Measurements from ENCODE around the gene CDC42BPG.
"Not testable (repeated sequence)": the region's sequence is repeated elsewhere in the genome, so short reads cannot be mapped to it uniquely, and the experiment has no call there.

CDC42BPG gene

DNA sequence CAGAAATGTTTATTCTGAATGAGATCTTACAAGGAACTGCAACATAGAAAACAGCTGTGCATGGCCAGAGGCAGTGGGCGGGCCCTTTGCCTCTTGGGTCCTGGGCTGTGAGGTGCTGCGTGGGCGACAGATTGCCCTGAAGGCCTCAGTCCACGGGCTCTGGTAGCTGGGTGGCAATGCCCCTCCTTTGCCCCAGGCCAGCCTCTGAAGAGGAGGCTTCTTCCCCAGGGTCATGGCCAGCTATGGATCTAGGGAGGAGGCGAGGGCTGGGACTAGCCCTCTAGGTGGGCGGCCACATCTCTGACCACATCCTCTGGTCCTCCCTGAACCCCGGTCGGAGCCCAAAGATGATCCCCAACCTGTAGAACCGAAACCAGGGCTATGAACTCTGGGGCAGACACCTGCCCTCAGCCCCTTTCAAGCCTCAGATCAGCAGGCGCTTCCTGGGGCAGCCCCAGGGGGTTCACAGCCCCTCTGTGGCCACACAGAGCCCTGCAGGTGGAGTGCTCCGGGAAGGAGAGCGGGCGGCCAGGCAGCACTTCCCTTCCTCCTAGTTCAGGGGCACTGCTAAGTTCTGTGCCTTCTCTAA is 6.6 kb upstream of the CDC42BPG start:
- DNase-seq (ENCODE audit: low read depth), result no peak

DNA sequence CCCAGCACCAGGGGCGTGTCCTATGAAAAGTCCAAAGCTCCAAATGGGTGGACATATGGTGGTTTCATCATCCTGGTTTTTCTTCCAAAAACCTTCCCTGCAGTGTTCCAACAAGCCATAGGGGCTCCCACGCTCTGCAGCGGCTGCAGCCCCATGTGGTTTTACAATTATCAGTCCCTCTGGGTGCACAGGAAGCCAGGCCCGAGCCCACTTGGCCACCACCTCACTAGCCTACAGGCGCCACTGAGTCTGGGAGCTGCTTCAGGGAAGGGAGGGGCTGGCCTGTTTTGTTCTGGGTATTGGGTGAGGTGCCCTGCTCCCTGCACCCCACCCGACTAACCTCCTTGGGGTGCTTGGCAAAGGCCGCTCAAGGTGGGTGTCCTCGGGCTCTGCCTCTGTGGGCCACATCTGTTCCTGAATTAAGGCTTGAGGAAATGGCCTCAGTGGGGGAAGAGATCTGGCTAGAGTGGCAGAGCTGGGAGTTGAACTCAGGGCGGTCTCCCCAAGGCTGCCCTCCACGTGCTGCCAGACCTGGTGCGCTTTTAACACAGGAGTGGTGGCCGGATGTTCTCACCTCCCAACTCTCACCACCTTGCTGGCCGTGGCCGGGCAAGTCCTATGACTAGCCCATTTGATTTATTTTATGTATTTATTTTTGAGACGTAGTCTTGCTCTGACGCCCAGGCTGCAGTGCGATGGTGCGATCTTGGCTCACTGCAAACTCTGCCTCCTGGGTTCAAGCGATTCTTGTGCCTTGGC is 5.3 kb upstream of the CDC42BPG start:
- no peak for DNase-seq (ENCODE audit: low read depth)

DNA sequence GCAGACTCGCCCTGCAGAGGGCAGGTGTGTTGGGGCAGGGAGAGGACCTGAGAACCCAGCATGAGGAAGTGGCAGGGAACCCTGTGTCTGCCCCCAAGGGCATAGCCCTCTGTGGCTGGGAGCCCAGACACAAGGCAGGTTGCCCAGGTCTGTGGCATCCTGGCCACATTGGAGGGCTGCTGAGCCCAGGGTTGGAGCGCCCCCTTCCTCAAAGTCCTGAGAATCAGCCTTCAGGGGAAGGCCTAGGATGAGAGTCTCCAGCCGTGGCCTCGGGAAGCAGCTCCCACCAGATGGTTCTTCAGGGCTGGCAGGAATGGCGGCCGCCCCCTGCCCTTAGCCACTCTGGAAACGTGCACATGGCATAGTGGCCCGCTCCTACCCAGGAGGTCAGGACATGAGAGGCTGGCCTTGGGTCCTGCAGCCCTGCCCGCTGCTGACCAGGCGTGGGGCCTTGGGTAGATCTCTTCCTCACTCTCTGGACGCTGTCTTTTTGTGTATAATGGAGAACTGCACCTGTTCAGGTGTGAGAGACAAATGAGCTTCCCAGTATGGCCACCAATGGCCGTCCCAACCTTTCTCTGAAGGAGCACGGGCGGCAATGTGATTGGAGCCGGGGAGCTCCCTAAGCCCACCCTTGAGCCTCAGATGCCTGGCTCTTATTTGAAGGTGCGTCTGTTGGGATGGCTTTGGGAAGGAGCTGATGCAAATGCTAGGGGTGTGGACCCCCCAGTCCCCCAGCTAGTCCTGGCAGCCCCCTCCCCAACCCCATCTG is 4.6 kb upstream of the CDC42BPG start:
- no peak for DNase-seq (ENCODE audit: low read depth)

DNA sequence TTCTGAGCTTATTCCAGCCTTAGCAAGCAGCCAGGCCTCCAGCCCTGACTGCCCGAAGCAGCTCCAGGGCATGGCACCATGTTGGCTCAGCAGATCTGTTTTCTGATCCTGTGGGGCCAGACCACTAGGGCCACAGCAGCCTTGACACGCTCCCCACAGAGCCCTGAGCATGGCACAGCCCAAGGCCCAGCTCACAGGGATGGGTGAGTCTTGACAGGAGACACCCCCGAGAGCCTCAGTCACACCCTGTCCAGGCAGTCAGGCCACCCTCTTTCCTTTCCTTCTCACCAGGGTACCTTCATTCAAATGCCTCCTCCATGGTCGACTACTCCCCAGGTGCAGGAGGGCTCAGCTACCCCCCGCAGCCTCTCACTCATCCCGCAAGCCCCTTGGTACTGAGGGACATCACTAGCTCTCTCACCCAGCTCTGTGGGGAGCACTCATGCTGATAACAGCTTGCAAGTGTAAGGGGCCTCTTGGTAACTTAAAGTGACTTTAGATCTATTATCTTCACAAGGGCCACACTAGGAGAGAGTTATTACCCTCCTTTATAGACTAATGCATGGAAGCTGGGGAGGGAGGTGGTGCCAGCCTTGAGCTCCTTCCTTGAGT is 3.9 kb upstream of the CDC42BPG start:
- no peak for DNase-seq (ENCODE audit: low read depth)

DNA sequence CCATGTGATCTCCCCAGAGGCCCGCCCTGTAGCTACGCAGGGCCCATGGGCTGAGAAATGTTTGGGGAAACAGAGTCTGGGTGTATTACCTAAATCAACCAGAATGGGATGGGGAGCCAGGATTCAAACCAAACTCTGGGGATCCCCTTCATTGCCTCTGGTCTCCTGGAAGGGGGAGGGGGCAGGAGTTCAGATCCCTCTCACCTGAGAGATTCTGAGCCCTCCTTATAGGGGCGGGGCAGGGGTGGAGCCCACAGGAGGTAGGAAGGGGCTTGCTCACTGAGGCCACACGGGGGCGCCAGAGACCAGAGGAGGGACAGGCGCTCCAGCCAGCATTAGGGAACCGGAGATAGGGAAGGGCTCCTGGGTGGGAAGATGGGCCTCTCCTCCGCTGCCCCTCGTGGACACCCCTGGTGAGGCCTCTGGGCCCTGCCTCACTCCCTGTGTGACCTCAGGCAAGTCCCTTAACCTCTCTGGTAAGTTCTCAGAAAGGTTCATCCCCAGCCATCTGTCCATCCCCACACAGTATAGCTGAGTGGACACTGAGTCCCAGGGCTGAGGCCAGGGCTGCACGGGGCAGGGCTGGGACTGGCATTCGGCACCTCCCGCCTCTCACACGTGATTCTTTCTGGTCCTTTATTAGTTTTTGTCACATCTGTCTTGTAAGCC is 2.7 kb upstream of the CDC42BPG start:
- no peak for DNase-seq (ENCODE audit: low read depth)

DNA sequence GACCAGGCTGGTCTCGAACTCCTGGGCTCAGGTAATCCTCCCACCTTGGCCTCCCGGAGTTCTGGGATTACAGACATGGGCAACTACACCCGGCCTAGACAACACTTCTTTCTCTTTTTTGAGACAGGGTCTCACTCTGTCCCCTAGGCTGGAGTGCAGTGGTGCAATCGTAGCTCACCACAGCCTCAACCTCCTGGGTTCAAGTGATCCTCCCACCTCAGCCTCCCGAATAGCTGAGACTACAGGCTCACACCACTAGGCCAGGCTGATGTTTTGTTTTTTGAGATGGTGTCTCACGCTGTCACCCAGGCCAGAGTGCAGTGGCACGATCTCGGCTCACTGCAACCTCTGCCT is 1.3 kb upstream of the CDC42BPG start:
- not testable (repeated sequence) for DNase-seq (ENCODE audit: low read depth)

DNA sequence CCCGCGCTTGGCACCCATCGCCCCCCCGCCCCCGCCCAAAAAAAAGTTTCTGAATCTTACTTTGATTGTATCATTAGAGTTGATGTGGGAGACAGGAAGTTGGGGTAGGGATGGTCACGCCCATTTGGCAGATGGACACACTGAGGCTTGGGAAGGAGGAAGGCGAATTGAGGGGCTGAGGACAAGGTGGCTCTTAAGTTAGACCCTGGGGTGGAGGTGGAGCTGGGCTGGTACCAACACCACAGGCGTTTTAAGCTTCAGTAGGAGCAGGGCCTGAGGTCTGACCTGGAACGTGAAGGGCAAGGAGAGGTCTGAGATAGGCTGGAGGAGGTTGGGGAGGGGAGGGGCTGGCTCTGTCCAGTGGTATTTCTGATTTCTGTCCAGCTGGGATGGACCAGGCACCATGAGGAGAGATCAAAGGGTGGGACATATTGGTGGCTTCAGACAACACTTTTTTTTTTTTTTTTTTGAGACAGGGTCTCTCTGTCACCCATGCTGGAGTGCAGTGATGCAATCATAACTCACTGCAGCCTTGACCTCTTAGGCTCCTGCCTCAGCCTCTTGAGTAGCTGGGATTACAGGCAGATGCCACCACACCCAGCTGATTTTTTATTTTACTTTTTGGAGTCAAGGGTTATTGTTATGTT is 799 bp upstream of the CDC42BPG start:
- no peak for DNase-seq (ENCODE audit: low read depth)

DNA sequence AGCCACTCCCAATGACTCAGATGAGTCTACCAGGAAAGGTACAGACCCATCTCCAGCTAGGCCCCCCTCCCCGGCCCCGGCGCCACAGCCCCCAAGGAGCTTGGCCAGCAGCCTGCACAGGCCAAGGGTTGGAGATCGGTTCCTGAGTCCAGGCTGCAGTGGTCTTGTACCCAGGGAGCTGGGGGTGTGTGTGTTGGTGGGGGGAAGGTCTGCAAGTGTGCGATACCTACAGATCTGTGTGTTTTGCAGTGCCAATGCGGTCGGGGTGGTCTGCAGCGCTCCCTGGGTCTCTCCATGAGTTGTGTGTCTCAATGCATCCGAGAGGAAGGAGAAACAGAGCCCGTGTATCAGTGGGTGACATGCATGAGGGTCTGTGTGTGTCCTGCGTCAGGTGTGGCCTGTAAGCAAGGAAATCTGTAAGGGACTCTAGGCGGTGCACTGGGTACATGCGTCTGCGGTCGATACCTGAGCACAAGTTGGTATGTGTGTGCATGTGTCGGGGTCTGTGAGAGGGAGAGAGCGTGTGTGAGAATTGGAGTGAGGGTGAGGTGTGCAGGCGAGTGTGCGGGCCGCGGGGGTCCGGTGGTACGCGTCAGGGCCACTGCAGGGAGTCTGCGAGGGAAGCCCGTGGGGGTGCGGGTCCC is 645 bp downstream of the CDC42BPG start:
- no peak for DNase-seq (ENCODE audit: low read depth)

DNA sequence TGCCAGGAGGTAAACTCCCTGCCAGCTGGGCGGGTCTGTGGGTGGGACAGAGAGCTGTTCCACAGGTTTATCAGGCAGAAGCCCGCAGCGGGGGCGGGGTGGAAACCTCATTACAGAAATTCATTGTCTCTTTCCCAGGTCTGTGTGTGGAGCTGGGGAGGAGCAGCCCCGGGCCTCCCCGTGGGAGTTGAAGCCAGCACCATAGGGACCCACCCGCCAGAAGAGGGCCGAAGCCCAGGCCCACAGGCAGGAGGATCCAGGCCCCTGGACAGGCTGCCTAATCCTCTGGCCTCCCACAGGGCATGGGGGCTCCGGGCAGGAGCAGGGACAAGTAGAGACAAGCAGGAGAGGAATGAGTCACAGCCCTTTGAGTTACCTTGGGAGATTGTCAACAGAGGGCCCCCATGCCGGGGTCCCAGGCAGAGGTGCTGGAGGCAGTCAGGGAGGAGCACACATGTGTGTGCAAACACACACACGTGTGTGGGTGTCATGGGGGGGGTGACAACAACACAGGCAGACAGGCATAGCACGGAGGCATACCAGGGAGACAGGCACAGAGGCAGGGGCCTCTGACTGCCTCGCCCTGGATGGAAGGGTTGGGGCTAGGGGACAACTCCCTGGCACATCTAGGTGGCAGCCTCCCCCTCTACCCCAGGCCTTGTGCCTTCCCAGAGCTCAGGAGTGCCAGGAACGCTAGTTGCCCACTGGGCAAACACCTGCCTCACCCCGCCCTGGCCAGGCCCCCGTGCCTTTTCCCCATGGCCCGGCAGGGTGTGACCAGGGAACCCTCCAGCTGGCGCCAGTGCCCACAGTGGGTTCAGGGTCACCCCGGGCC is 1.4 kb downstream of the CDC42BPG start:
- DNase-seq (ENCODE audit: low read depth), result no peak

DNA sequence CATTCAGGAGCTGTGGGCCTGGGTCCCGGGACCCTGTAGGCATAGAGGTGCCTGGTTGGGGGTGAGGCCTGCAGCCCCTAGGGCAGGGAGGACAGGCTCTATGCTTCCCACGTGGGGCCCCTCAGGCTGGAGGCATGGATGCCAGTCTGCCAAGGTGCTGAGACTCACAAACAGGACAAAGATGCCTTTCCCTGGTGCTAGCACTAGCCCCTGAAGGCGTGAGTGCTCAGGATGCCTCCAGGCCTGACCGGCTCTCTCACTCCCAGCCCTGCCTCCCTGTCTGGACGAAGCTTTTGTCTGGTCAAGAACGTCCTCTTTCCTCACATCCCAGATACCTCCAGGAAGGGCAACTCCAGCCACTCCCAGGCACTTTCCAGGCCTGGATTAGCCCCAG is 2.1 kb downstream of the CDC42BPG start:
- DNase-seq (ENCODE audit: low read depth), result no peak

DNA sequence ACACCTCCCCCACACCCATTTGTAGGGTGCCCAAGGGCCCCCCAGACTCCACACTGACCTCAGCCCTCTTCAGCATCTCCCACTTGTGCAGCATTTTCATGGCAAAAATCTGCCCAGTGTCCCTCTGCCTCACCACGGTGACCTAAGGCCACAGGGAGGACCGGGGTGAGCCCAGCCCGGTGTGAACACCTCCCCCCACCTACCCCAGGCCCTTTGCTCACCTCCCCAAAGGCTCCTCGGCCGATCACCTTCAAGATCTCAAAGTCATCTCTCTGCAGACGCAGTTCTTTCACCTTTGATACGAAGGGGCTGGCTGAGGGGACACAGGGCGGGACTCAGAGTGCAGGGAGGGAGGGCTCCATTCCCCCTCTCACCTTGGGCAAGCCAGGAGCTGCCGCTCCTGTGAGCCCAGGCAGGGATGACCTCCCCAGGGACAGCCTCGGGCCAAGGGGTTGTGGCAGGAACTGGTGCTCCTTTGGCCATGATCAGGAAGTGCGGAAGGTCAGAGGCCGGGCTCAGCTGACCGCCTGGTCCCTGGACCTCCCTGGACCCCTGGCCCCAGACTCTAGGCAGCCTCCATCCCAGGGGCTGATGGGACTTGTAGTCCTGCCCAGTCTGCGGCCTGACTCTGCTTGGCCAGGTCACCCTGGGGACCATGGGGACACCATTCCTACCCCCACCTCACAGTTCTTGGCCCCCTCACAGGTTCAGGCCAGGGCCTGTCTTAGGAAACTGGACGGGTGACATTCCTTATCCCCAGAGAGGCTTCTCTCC is 2.7 kb downstream of the CDC42BPG start:
- DNase-seq (ENCODE audit: low read depth), result no peak

DNA sequence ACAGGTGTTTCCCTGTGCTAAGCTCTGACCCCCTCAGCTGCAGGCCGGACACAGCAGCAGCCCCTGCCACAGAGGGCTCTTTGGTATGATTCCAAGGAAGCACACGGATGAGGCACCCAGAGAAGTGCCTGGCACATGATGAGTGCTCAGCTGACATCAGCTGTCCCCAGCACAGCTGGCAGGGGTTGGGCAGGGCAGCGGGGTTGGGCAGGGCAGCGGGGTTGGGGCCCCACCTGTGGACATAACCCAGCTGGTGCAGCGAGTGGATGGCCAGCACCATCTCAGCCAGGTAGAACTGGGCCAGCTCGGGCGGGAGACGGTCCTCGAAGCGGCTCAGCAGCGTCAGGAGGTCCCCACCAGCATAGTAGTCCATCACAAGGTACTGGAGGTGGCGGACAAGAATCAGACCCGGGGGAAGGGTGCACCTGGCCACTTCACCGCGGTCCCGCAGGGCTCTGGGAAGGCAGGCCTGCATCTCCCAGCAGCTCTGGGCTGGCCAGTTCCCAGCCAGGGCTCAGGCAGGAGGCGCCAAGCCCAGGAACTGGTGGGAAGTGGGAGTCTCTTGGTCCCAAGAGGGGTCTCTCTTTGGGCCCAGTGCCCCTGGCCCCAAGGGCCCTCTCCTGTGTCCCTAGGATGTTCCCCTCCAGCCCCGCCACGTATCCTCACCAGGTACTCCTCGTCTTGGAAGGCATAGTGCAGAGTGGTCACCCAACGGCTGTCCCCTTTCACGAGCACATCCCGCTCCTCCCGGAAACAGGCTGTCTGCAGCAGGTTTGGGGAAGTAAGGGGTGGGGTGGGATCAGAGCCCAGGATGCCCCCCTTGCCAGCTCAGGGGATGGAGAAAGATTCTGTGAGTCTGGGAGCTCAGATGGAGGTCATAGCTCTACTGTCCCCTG is 4.3 kb downstream of the CDC42BPG start:
- DNase-seq (ENCODE audit: low read depth), result no peak

DNA sequence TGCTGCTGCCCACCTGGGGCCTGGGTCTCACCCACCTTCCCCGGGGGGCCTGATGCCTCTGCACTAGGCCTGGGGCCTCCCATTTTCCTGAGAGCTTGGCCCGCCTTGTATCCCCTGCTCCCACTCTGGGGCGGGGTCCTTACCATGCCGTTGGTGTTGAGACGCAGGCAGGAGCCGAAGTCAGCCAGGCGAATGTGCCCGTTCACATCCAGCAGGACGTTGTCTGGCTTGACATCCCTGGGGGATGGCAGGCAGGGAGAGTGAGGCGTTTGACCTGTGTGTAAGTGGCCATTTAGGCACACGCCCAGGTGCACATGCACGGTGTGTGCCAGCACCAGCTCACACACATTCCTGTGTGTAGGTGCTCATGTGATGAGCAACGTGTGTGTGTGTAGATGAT is 5.1 kb downstream of the CDC42BPG start:
- no peak for DNase-seq (ENCODE audit: low read depth)

DNA sequence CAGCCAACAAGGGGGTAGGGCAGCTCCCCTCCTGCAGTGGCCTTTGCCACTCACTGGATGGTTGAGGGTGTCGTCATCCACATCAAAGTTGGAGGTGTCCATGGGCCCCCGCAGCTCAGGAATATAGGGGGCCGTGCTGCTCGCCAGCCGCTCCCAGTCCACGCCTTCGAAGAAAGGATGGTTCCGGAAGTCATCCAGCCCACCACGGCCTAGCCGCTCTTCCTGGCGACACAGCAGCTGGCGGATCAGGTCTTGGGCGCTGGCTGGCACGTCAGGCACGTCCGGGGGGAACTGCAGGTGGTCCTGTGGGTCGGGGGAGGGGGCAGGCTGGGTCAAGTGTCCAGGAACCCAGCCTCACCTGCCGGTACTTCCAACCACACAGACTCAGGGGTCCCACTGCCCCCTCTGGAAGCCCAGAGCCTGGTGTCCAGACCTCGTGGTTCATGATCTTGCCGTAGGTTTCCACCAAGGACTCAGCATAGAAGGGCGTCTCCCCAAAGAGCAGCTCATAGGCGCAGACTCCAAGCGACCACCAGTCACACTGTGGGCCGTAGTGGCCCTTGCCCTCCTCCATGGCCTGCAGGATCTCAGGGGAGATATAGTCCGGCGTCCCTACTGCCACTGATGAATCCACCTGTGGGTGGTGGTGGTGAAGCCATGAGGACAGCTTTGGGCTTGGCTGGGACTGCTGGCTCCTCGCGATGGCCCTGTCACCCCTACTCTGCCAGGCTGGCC is 5.7 kb downstream of the CDC42BPG start:
- no peak for DNase-seq (ENCODE audit: low read depth)

DNA sequence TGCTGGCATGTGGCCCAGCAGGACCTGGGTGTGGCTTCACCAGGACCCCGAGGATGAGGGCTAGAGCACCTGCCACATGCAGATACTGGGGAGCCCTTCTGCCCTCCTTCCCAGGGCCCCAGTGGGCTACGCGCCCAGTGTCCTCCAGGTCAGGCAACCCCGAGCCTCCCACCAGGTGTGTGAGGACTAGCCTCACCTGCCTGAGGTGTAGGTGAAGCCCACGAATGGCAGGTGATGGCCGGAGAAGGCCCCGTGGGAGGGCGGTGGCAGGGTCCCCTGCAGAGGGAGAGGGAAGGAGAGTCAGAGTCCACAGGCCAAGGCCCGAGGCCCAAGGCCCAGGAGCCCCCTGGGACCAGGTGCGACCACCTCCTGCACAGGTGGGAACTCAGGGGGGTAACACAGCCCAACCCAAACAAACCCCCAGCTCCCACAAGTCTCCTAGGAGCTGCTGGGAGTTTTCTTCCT is 6.5 kb downstream of the CDC42BPG start:
- DNase-seq (ENCODE audit: low read depth), result no peak

DNA sequence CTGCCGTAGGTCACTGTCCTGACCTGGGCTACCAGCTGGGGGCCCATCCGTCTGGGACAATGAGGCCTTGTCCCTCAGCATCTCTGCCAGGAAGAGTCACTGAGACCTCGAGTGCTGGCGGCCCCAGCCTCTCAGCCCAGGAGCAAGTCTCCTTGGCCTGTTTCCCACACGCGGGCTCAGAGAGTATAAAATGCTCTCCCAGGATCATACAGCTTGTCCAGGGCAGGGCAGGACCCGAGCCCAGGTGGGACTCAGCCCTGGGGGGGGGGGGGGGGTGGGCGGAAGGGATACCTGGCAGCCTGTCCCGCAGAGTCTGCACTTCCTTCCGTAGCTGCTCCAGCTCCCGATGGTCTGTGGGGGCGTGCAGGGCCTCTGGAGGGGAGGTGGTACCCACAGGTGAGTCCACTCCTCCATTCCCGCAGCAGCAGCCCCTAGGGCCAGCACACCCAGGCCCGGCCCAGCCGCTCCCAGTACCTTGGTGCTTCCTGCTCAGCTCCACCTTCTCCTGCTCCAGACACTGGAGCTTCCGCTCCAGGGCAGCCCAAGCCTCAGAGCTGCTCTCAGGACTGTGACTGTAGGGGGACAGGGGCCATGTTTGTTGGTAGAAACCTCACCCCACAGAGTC is 7.9 kb downstream of the CDC42BPG start:
- no peak for DNase-seq (ENCODE audit: low read depth)

Data from GM04503 (cell line).